Measurements from ENCODE around the gene ADRA1B.
A peak's percentile ranks its signal among the peaks of the same experiment; 100 is the strongest.

Gene ADRA1B

DNA sequence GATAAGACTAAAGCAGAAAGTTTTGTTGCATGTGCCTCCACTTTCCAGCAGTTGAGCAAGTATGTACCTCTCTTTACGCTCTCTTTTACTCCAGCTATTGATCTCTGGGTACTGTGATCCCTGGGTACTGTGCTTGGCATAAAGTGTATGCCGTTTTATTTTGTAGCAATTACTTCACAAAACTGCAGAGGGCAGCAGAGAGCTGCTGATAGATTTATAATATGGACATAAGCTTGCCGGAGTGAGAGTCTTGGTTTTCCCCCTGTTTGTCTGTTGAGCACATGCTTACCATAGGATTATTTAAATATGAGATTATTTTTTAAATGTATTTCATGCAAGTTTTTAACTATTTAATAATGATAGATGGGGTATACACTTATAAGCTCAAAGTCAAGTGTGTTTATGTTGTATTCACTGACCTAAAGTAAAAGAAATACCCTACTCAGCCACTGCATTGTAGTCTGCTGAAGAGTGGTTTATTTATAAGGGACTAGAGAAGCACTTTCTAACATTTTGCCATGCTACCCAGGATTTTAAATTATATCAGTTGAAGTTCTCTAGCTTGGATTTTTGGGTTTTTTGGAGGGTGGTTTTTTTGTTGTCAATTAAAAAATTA is 105.7 kb downstream of the ADRA1B start:
- DNase-seq, result peak; percentile 70 to 74

Measured in NCI-H2081 (cell line).